HCT116 (cell line): Measurements from ENCODE around the gene SCG3. TPM values are rescaled to one million over a fixed set of nuclear protein-coding genes. Genes with fewer than 3 reads are reported as not detected.

Experiments
- ATAC-seq: fragments of 200-7000 bp; cut with Tn5 transposase; 2 replicates; pipeline ENCODE4 v1.9.1; 2020; ENCODE audit warnings: mild to moderate bottlenecking, moderate library complexity
- BruUV-seq: library from RNA; stranded (reverse); fragments of 400-500 nt; replicated peaks from 2 replicates; lab custom pipeline; 2021; lab: Mats Ljungman, UMichigan
- CTCF ChIA-PET: fragments of 300-600 bp; sonication (Branson Sonifier 250); formaldehyde crosslinking; loops from one replicate; lab custom pipeline; 2021; ENCODE audit warnings: antibody characterized with exemption; lab: Charles Lee
- POLR2A ChIA-PET: fragments of 300-600, 350-600 bp; sonication (Branson Sonifier 250); formaldehyde crosslinking; loops from one replicate; lab custom pipeline; 2021; ENCODE audit warnings: antibody characterized with exemption; lab: Charles Lee
- RAD21 ChIA-PET, 2 experiments: fragments of 300-600 bp; sonication (Branson Sonifier 250); formaldehyde crosslinking; loops; one replicate each; lab custom pipeline; 2023; ENCODE audit warnings: low total read pairs in 2 of 2; ENCODE audit not compliant: uncharacterized antibody in 2 of 2, unreplicated experiment in 2 of 2, low non-redundant PET in 1 of 2; lab: Charles Lee
- DNase-seq: peaks from one replicate; pipeline ENCODE4 v3.0.0-alpha.2; 2010; ENCODE audit warnings: low read depth, low spot score
- H2AFZ ChIP-seq: fragments of 200-600 bp; shearing (Covaris generic), sonication (generic); 2 replicates; pipeline ENCODE4 v1.6.1; 2017; ENCODE audit warnings: low read depth, mixed run types, mixed read lengths, antibody characterized with exemption, low read length; ENCODE audit not compliant: poor library complexity, severe bottlenecking
- H3K27ac ChIP-seq: 2 replicates; pipeline ENCODE4 v1.5.1; 2012; ENCODE audit warnings: low read depth, low read length
- H3K27me3 ChIP-seq: fragments of 200-600 bp; sonication (generic); 2 replicates; pipeline ENCODE4 v1.6.1; 2016; ENCODE audit warnings: mixed run types, low read length, mixed read lengths; ENCODE audit not compliant: insufficient read depth
- H3K36me3 ChIP-seq, 2 experiments: fragments of 200-500 bp in 1 of 2; fragments of 200-600 bp in 1 of 2; sonication (Bioruptor generic) in 1 of 2; sonication (generic) in 1 of 2; 2 replicates each; pipeline versions ENCODE4 v1.5.1 to v1.6.1; 2014 to 2016; ENCODE audit warnings: low read length in 2 of 2, inconsistent platforms in 1 of 2, mixed read lengths in 1 of 2, mixed run types in 1 of 2; ENCODE audit not compliant: insufficient read depth in 2 of 2, control insufficient read depth in 1 of 2
- H3K4me1 ChIP-seq, 2 experiments: fragments of 200-600 bp in 1 of 2; sonication (generic) in 1 of 2; 2 replicates each; pipeline versions ENCODE4 v1.5.1 to v1.6.1; 2012 to 2017; ENCODE audit warnings: low read length in 2 of 2, inconsistent platforms in 1 of 2, mild to moderate bottlenecking in 1 of 2, mixed read lengths in 1 of 2, mixed run types in 1 of 2, moderate library complexity in 1 of 2; ENCODE audit not compliant: insufficient read depth in 2 of 2, control insufficient read depth in 1 of 2
- H3K4me2 ChIP-seq: fragments of 200-600 bp; sonication (generic); 2 replicates; pipeline ENCODE4 v1.6.1; 2017; ENCODE audit warnings: mixed run types, low read length, mixed read lengths
- H3K4me3 ChIP-seq, 2 experiments: fragments of 200-600 bp in 1 of 2; sonication (generic) in 1 of 2; replicated peaks in 1 of 2; 2 replicates each; pipeline ENCODE4 v1.5.1; 2011 to 2016; ENCODE audit warnings: low read length in 2 of 2, control low read depth in 1 of 2, low read depth in 1 of 2, mild to moderate bottlenecking in 1 of 2, mixed read lengths in 1 of 2, mixed run types in 1 of 2
- H3K79me2 ChIP-seq: fragments of 200-600 bp; sonication (generic); 2 replicates; pipeline ENCODE4 v1.6.1; 2017; ENCODE audit warnings: mild to moderate bottlenecking, mixed run types, low read length, moderate library complexity, mixed read lengths; ENCODE audit not compliant: insufficient read depth
- H3K9ac ChIP-seq: fragments of 200-600 bp; sonication (generic); 2 replicates; pipeline ENCODE4 v1.6.1; 2016; ENCODE audit warnings: low read length, mixed read lengths
- H3K9me2 ChIP-seq: fragments of 200-600 bp; sonication (generic), shearing (Covaris generic); 2 replicates; pipeline ENCODE4 v1.6.1; 2017; ENCODE audit warnings: mixed run types, mild to moderate bottlenecking, moderate library complexity; ENCODE audit not compliant: insufficient read depth
- H3K9me3 ChIP-seq, 2 experiments: fragments of 200-500 bp in 1 of 2; fragments of 200-600 bp in 1 of 2; sonication (Bioruptor generic) in 1 of 2; sonication (generic) in 1 of 2; 2 replicates each; pipeline ENCODE4 v1.6.1; 2014 to 2017; ENCODE audit warnings: low read length in 2 of 2, mixed read lengths in 2 of 2, inconsistent platforms in 1 of 2, low read depth in 1 of 2, mild to moderate bottlenecking in 1 of 2, mixed run types in 1 of 2, moderate library complexity in 1 of 2; ENCODE audit not compliant: control insufficient read depth in 1 of 2, insufficient read depth in 1 of 2
- H4K20me1 ChIP-seq: fragments of 200-600 bp; sonication (generic), shearing (Covaris generic); 2 replicates; pipeline ENCODE4 v1.6.1; 2017; ENCODE audit warnings: mixed run types, mild to moderate bottlenecking, moderate library complexity; ENCODE audit not compliant: insufficient read depth
- CEBPB ChIP-seq: IDR thresholded peaks from 2 replicates; pipeline ENCODE4 v1.6.1; 2012; ENCODE audit warnings: low read depth
- EGR1 ChIP-seq: IDR thresholded peaks from 2 replicates; pipeline ENCODE4 v1.6.1; 2012; ENCODE audit warnings: low read depth
- EZH2 ChIP-seq: fragments of 200-600 bp; sonication (generic); IDR thresholded peaks from 2 replicates; pipeline ENCODE4 v1.6.1; 2017; ENCODE audit warnings: antibody characterized with exemption, mixed run types
- FOSL1 ChIP-seq: IDR thresholded peaks from 2 replicates; pipeline ENCODE4 v1.6.1; 2012; ENCODE audit warnings: low read depth
- JUND ChIP-seq: IDR thresholded peaks from 2 replicates; pipeline ENCODE4 v1.6.1; 2012
- POLR2A ChIP-seq: IDR thresholded peaks from 2 replicates; pipeline ENCODE4 v1.7.0; 2011; ENCODE audit warnings: borderline replicate concordance; ENCODE audit not compliant: insufficient read depth, insufficient read length; ENCODE audit errors: extremely low read depth
- RAD21 ChIP-seq: IDR thresholded peaks from 2 replicates; pipeline ENCODE4 v1.6.1; 2012; ENCODE audit warnings: low read depth, mild to moderate bottlenecking
- SP1 ChIP-seq: IDR thresholded peaks from 2 replicates; pipeline ENCODE4 v1.6.1; 2012; ENCODE audit warnings: low read depth
- SRF ChIP-seq: IDR thresholded peaks from 2 replicates; pipeline ENCODE4 v1.6.1; 2012; ENCODE audit warnings: low read depth
- TCF7L2 ChIP-seq: IDR thresholded peaks from 2 replicates; pipeline ENCODE4 v1.7.0; 2011; ENCODE audit warnings: borderline replicate concordance, inconsistent platforms; ENCODE audit not compliant: insufficient read depth, insufficient read length; ENCODE audit errors: extremely low read depth
- YY1 ChIP-seq: IDR thresholded peaks from 2 replicates; pipeline ENCODE4 v1.6.1; 2011; ENCODE audit warnings: low read length, low read depth, moderate library complexity, mild to moderate bottlenecking; ENCODE audit not compliant: insufficient replicate concordance; ENCODE audit errors: extremely low read depth
- ZFX ChIP-seq: fragments of 450-650 bp; IDR thresholded peaks from 2 replicates; pipeline ENCODE4 v1.6.1; 2017
- ZNF274 ChIP-seq: fragments of 200-500 bp; sonication (Bioruptor generic); IDR thresholded peaks from 2 replicates; pipeline ENCODE4 v1.6.1; 2014; ENCODE audit warnings: mild to moderate bottlenecking, low read depth, low read length, inconsistent platforms
- intact Hi-C: fragments of 100-400 bp; cut with micrococcal nuclease; formaldehyde crosslinking; loops from 2 replicates; pipeline ENCODE4 v1.10.0; 2022
- total RNA-seq: library from RNA; stranded (reverse); gene quantifications from one replicate; pipeline ENCODE4 v1.2.1, GENCODE V29; 2021; ENCODE audit not compliant: unreplicated experiment
- TF ChIP-seq, protein P1 (sequence below): IDR thresholded peaks from 2 replicates; pipeline ENCODE4 v1.6.1; 2011; ENCODE audit warnings: mild to moderate bottlenecking, low read length, moderate library complexity; ENCODE audit not compliant: insufficient replicate concordance; ENCODE audit errors: extremely low read depth
- TF ChIP-seq, protein P2 (sequence below), 3 experiments: fragments of 200-600 bp in 1 of 3; sonication (generic) in 1 of 3; IDR thresholded peaks in 2 of 3; conservative IDR thresholded peaks in 1 of 3; 2 replicates each; pipeline ENCODE4 v1.5.1; 2012 to 2017; ENCODE audit warnings: low read depth in 2 of 3, low read length in 2 of 3, antibody characterized with exemption in 1 of 3, borderline replicate concordance in 1 of 3, control low read depth in 1 of 3, mild to moderate bottlenecking in 1 of 3, mixed read lengths in 1 of 3, mixed run types in 1 of 3, moderate library complexity in 1 of 3; ENCODE audit not compliant: insufficient read depth in 1 of 3

The SCG3 gene
- total RNA-seq, 1 experiment from 2014 or later, result not detected

DNA sequence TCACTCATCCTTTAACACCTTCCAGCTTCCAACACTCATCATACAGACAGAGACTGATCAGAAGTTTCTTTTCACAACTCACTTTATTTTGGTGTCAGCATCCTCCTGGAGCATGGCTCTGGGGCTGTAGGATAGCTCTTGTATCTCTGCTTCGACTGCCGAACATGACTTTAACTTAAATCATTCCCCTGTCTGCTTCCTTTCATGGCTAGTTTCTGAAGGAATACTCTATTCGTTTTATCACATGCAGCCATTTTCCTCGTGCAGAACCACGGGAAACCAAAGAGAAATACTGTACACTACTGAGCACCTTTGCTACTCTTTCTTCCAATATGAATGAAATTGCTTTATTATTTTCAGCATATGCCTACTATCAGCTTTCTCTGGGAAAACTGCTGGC lies 68.0 kb downstream of the SCG3 start:
- Histone ChIP-seq H3K4me1 (peaks cover 4 to 14% of the 10 kb centered on the region in 2 experiments; a peak in 3 of 4 replicates), H3K9ac (no peak overlapping the region), H4K20me1 (no peaks in the 10 kb centered on the region), H3K4me3 (no peak overlapping the region), H2AFZ (no peak overlapping the region), H3K4me2 (no peak overlapping the region), H3K27ac (no peak overlapping the region), H3K79me2 (no peaks in the 10 kb centered on the region), H3K36me3 (no peaks in the 10 kb centered on the region), H3K9me2 (no peaks in the 10 kb centered on the region), H3K27me3 (no peaks in the 10 kb centered on the region), H3K9me3 (no peaks in the 10 kb centered on the region)
- intact Hi-C loops, result no loop called here
- ChIA-PET CTCF (no interaction called here), RAD21 (no interaction called here), POLR2A (no interaction called here)
- TF ChIP-seq ZNF274 (no peak), YY1 (no peak)
- no TSS peak for BruUV-seq
- no peak for DNase-seq
- ATAC-seq, result no peak

DNA sequence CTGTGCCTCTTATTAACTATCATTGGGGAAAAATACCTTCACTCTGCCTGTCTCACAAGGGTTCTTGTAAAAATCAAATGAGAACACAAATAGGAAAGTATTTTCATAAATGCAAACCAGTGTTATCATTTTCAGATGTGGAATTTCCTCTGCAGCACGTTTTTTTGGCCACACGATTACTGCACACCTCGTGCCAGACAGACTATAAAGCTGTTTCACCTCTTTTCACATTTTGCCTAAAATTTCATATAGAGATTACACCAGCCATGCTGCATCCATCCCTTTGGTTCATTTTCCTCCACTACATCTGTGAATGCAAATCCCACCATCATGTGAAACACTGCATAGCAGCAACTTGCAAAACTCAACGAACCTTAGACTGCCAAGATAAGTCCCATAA lies 68.9 kb downstream of the SCG3 start:
- H3K9ac ChIP-seq, result no peak overlapping the region
- H3K9me3 ChIP-seq, result no peaks in the 10 kb centered on the region
- no peak for ATAC-seq
- H4K20me1 ChIP-seq, result no peaks in the 10 kb centered on the region
- H3K79me2 ChIP-seq, result no peaks in the 10 kb centered on the region
- BruUV-seq, result no TSS peak
- RAD21 ChIA-PET, result no interaction called here
- no peaks in the 10 kb centered on the region for H3K36me3 ChIP-seq
- no peak overlapping the region for H3K27ac ChIP-seq
- TF ChIP-seq, protein P1, sequence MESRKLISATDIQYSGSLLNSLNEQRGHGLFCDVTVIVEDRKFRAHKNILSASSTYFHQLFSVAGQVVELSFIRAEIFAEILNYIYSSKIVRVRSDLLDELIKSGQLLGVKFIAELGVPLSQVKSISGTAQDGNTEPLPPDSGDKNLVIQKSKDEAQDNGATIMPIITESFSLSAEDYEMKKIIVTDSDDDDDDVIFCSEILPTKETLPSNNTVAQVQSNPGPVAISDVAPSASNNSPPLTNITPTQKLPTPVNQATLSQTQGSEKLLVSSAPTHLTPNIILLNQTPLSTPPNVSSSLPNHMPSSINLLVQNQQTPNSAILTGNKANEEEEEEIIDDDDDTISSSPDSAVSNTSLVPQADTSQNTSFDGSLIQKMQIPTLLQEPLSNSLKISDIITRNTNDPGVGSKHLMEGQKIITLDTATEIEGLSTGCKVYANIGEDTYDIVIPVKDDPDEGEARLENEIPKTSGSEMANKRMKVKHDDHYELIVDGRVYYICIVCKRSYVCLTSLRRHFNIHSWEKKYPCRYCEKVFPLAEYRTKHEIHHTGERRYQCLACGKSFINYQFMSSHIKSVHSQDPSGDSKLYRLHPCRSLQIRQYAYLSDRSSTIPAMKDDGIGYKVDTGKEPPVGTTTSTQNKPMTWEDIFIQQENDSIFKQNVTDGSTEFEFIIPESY, result no peak
- TF ChIP-seq JUND (no peak), RAD21 (no peak), TCF7L2 (no peak), FOSL1 (no peak), ZFX (no peak), SRF (no peak), EGR1 (no peak), SP1 (no peak), EZH2 (no peak), POLR2A (no peak), ZNF274 (no peak), CEBPB (no peak)
- TF ChIP-seq, protein P2, sequence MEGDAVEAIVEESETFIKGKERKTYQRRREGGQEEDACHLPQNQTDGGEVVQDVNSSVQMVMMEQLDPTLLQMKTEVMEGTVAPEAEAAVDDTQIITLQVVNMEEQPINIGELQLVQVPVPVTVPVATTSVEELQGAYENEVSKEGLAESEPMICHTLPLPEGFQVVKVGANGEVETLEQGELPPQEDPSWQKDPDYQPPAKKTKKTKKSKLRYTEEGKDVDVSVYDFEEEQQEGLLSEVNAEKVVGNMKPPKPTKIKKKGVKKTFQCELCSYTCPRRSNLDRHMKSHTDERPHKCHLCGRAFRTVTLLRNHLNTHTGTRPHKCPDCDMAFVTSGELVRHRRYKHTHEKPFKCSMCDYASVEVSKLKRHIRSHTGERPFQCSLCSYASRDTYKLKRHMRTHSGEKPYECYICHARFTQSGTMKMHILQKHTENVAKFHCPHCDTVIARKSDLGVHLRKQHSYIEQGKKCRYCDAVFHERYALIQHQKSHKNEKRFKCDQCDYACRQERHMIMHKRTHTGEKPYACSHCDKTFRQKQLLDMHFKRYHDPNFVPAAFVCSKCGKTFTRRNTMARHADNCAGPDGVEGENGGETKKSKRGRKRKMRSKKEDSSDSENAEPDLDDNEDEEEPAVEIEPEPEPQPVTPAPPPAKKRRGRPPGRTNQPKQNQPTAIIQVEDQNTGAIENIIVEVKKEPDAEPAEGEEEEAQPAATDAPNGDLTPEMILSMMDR (IDR thresholded peaks at IDR 0.05 in 2 of 3, conservative IDR thresholded peaks at IDR 0.05 in 1 of 3; ENCODE audit: borderline replicate concordance in 1 of 3, insufficient read depth in 1 of 3, low read depth in 2 of 3, low read length in 2 of 3), result no peak
- TF ChIP-seq, all 23 proteins: peak for 0
- intact Hi-C loops, result no loop called here
- peaks cover 4 to 14% of the 10 kb centered on the region in 2 experiments; a peak in 3 of 4 replicates for H3K4me1 ChIP-seq
- CTCF ChIA-PET, result no interaction called here
- DNase-seq, result no peak
- POLR2A ChIA-PET, result no interaction called here
- H3K9me2 ChIP-seq, result no peaks in the 10 kb centered on the region
- H3K27me3 ChIP-seq, result no peaks in the 10 kb centered on the region
- no peak overlapping the region for H3K4me3 ChIP-seq
- H2AFZ ChIP-seq, result no peak overlapping the region
- H3K4me2 ChIP-seq, result no peak overlapping the region
